HCT116 (cell line): ENCODE results near the gene AMTN. TPM values are rescaled to one million over a fixed set of nuclear protein-coding genes. Genes with fewer than 3 reads are reported as not detected.

ENCODE experiments used
- ATAC-seq: fragments of 200-7000 bp; cut with Tn5 transposase; 2 replicates; pipeline ENCODE4 v1.9.1; 2020; ENCODE audit warnings: mild to moderate bottlenecking, moderate library complexity
- BruUV-seq: library from RNA; stranded (reverse); fragments of 400-500 nt; replicated peaks from 2 replicates; lab custom pipeline; 2021; lab: Mats Ljungman, UMichigan
- CTCF ChIA-PET: fragments of 300-600 bp; sonication (Branson Sonifier 250); formaldehyde crosslinking; loops from one replicate; lab custom pipeline; 2021; ENCODE audit warnings: antibody characterized with exemption; lab: Charles Lee
- POLR2A ChIA-PET: fragments of 300-600, 350-600 bp; sonication (Branson Sonifier 250); formaldehyde crosslinking; loops from one replicate; lab custom pipeline; 2021; ENCODE audit warnings: antibody characterized with exemption; lab: Charles Lee
- RAD21 ChIA-PET, 2 experiments: fragments of 300-600 bp; sonication (Branson Sonifier 250); formaldehyde crosslinking; loops; one replicate each; lab custom pipeline; 2023; ENCODE audit warnings: low total read pairs in 2 of 2; ENCODE audit not compliant: uncharacterized antibody in 2 of 2, unreplicated experiment in 2 of 2, low non-redundant PET in 1 of 2; lab: Charles Lee
- DNase-seq: peaks from one replicate; pipeline ENCODE4 v3.0.0-alpha.2; 2010; ENCODE audit warnings: low read depth, low spot score
- H2AFZ ChIP-seq: fragments of 200-600 bp; shearing (Covaris generic), sonication (generic); 2 replicates; pipeline ENCODE4 v1.6.1; 2017; ENCODE audit warnings: low read depth, mixed run types, mixed read lengths, antibody characterized with exemption, low read length; ENCODE audit not compliant: poor library complexity, severe bottlenecking
- H3K27ac ChIP-seq: 2 replicates; pipeline ENCODE4 v1.5.1; 2012; ENCODE audit warnings: low read depth, low read length
- H3K27me3 ChIP-seq: fragments of 200-600 bp; sonication (generic); 2 replicates; pipeline ENCODE4 v1.6.1; 2016; ENCODE audit warnings: mixed run types, low read length, mixed read lengths; ENCODE audit not compliant: insufficient read depth
- H3K36me3 ChIP-seq, 2 experiments: fragments of 200-500 bp in 1 of 2; fragments of 200-600 bp in 1 of 2; sonication (Bioruptor generic) in 1 of 2; sonication (generic) in 1 of 2; 2 replicates each; pipeline versions ENCODE4 v1.5.1 to v1.6.1; 2014 to 2016; ENCODE audit warnings: low read length in 2 of 2, inconsistent platforms in 1 of 2, mixed read lengths in 1 of 2, mixed run types in 1 of 2; ENCODE audit not compliant: insufficient read depth in 2 of 2, control insufficient read depth in 1 of 2
- H3K4me1 ChIP-seq, 2 experiments: fragments of 200-600 bp in 1 of 2; sonication (generic) in 1 of 2; 2 replicates each; pipeline versions ENCODE4 v1.5.1 to v1.6.1; 2012 to 2017; ENCODE audit warnings: low read length in 2 of 2, inconsistent platforms in 1 of 2, mild to moderate bottlenecking in 1 of 2, mixed read lengths in 1 of 2, mixed run types in 1 of 2, moderate library complexity in 1 of 2; ENCODE audit not compliant: insufficient read depth in 2 of 2, control insufficient read depth in 1 of 2
- H3K4me2 ChIP-seq: fragments of 200-600 bp; sonication (generic); 2 replicates; pipeline ENCODE4 v1.6.1; 2017; ENCODE audit warnings: mixed run types, low read length, mixed read lengths
- H3K4me3 ChIP-seq, 2 experiments: fragments of 200-600 bp in 1 of 2; sonication (generic) in 1 of 2; replicated peaks in 1 of 2; 2 replicates each; pipeline ENCODE4 v1.5.1; 2011 to 2016; ENCODE audit warnings: low read length in 2 of 2, control low read depth in 1 of 2, low read depth in 1 of 2, mild to moderate bottlenecking in 1 of 2, mixed read lengths in 1 of 2, mixed run types in 1 of 2
- H3K79me2 ChIP-seq: fragments of 200-600 bp; sonication (generic); 2 replicates; pipeline ENCODE4 v1.6.1; 2017; ENCODE audit warnings: mild to moderate bottlenecking, mixed run types, low read length, moderate library complexity, mixed read lengths; ENCODE audit not compliant: insufficient read depth
- H3K9ac ChIP-seq: fragments of 200-600 bp; sonication (generic); 2 replicates; pipeline ENCODE4 v1.6.1; 2016; ENCODE audit warnings: low read length, mixed read lengths
- H3K9me2 ChIP-seq: fragments of 200-600 bp; sonication (generic), shearing (Covaris generic); 2 replicates; pipeline ENCODE4 v1.6.1; 2017; ENCODE audit warnings: mixed run types, mild to moderate bottlenecking, moderate library complexity; ENCODE audit not compliant: insufficient read depth
- H3K9me3 ChIP-seq, 2 experiments: fragments of 200-500 bp in 1 of 2; fragments of 200-600 bp in 1 of 2; sonication (Bioruptor generic) in 1 of 2; sonication (generic) in 1 of 2; 2 replicates each; pipeline ENCODE4 v1.6.1; 2014 to 2017; ENCODE audit warnings: low read length in 2 of 2, mixed read lengths in 2 of 2, inconsistent platforms in 1 of 2, low read depth in 1 of 2, mild to moderate bottlenecking in 1 of 2, mixed run types in 1 of 2, moderate library complexity in 1 of 2; ENCODE audit not compliant: control insufficient read depth in 1 of 2, insufficient read depth in 1 of 2
- H4K20me1 ChIP-seq: fragments of 200-600 bp; sonication (generic), shearing (Covaris generic); 2 replicates; pipeline ENCODE4 v1.6.1; 2017; ENCODE audit warnings: mixed run types, mild to moderate bottlenecking, moderate library complexity; ENCODE audit not compliant: insufficient read depth
- ATF3 ChIP-seq: IDR thresholded peaks from 2 replicates; pipeline ENCODE4 v1.6.1; 2012
- CEBPB ChIP-seq: IDR thresholded peaks from 2 replicates; pipeline ENCODE4 v1.6.1; 2012; ENCODE audit warnings: low read depth
- CTCF ChIP-seq, 3 experiments: fragments of 200-600 bp in 1 of 3; sonication (generic) in 1 of 3; IDR thresholded peaks in 2 of 3; conservative IDR thresholded peaks in 1 of 3; 2 replicates each; pipeline ENCODE4 v1.5.1; 2012 to 2017; ENCODE audit warnings: low read depth in 2 of 3, low read length in 2 of 3, antibody characterized with exemption in 1 of 3, borderline replicate concordance in 1 of 3, control low read depth in 1 of 3, mild to moderate bottlenecking in 1 of 3, mixed read lengths in 1 of 3, mixed run types in 1 of 3, moderate library complexity in 1 of 3; ENCODE audit not compliant: insufficient read depth in 1 of 3
- ELF1 ChIP-seq: IDR thresholded peaks from 2 replicates; pipeline ENCODE4 v1.6.1; 2012; ENCODE audit warnings: low read depth, borderline replicate concordance
- EZH2 ChIP-seq: fragments of 200-600 bp; sonication (generic); IDR thresholded peaks from 2 replicates; pipeline ENCODE4 v1.6.1; 2017; ENCODE audit warnings: antibody characterized with exemption, mixed run types
- EZH2phosphoT487 ChIP-seq: fragments of 200-600 bp; IDR thresholded peaks from 2 replicates; pipeline ENCODE4 v1.6.1; 2018; ENCODE audit warnings: antibody characterized with exemption, borderline replicate concordance
- FOSL1 ChIP-seq: IDR thresholded peaks from 2 replicates; pipeline ENCODE4 v1.6.1; 2012; ENCODE audit warnings: low read depth
- JUND ChIP-seq: IDR thresholded peaks from 2 replicates; pipeline ENCODE4 v1.6.1; 2012
- MAX ChIP-seq: IDR thresholded peaks from 2 replicates; pipeline ENCODE4 v1.6.1; 2012
- POLR2A ChIP-seq: IDR thresholded peaks from 2 replicates; pipeline ENCODE4 v1.7.0; 2011; ENCODE audit warnings: borderline replicate concordance; ENCODE audit not compliant: insufficient read depth, insufficient read length; ENCODE audit errors: extremely low read depth
- POLR2AphosphoS5 ChIP-seq: IDR thresholded peaks from 2 replicates; pipeline ENCODE4 v1.6.1; 2011; ENCODE audit warnings: mild to moderate bottlenecking, low read depth, low read length, moderate library complexity
- RAD21 ChIP-seq: IDR thresholded peaks from 2 replicates; pipeline ENCODE4 v1.6.1; 2012; ENCODE audit warnings: low read depth, mild to moderate bottlenecking
- REST ChIP-seq: IDR thresholded peaks from 2 replicates; pipeline ENCODE4 v1.6.1; 2012; ENCODE audit warnings: low read depth
- SIN3A ChIP-seq: IDR thresholded peaks from 2 replicates; pipeline ENCODE4 v1.6.1; 2012; ENCODE audit warnings: low read depth
- SP1 ChIP-seq: IDR thresholded peaks from 2 replicates; pipeline ENCODE4 v1.6.1; 2012; ENCODE audit warnings: low read depth
- SRF ChIP-seq: IDR thresholded peaks from 2 replicates; pipeline ENCODE4 v1.6.1; 2012; ENCODE audit warnings: low read depth
- TCF7L2 ChIP-seq: IDR thresholded peaks from 2 replicates; pipeline ENCODE4 v1.7.0; 2011; ENCODE audit warnings: borderline replicate concordance, inconsistent platforms; ENCODE audit not compliant: insufficient read depth, insufficient read length; ENCODE audit errors: extremely low read depth
- YY1 ChIP-seq: IDR thresholded peaks from 2 replicates; pipeline ENCODE4 v1.6.1; 2011; ENCODE audit warnings: low read length, low read depth, moderate library complexity, mild to moderate bottlenecking; ENCODE audit not compliant: insufficient replicate concordance; ENCODE audit errors: extremely low read depth
- ZFX ChIP-seq: fragments of 450-650 bp; IDR thresholded peaks from 2 replicates; pipeline ENCODE4 v1.6.1; 2017
- ZNF274 ChIP-seq: fragments of 200-500 bp; sonication (Bioruptor generic); IDR thresholded peaks from 2 replicates; pipeline ENCODE4 v1.6.1; 2014; ENCODE audit warnings: mild to moderate bottlenecking, low read depth, low read length, inconsistent platforms
- intact Hi-C: fragments of 100-400 bp; cut with micrococcal nuclease; formaldehyde crosslinking; loops from 2 replicates; pipeline ENCODE4 v1.10.0; 2022
- total RNA-seq: library from RNA; stranded (reverse); gene quantifications from one replicate; pipeline ENCODE4 v1.2.1, GENCODE V29; 2021; ENCODE audit not compliant: unreplicated experiment

AMTN gene
- total RNA-seq, 1 experiment from 2014 or later: not detected

- no peak for DNase-seq
- ChIA-PET CTCF (no interaction called here), RAD21 (no interaction called here), POLR2A (no interaction called here)
- intact Hi-C loops: no loop called here
- Histone ChIP-seq H2AFZ (peak overlapping the region; percentile 59), H3K79me2 (no peaks in the 10 kb centered on the region), H3K4me3 (no peak overlapping the region), H3K9me2 (no peaks in the 10 kb centered on the region), H3K9me3 (no peaks in the 10 kb centered on the region), H4K20me1 (no peaks in the 10 kb centered on the region), H3K4me1 (peaks cover 3 to 12% of the 10 kb centered on the region in 2 experiments; a peak in 3 of 4 replicates), H3K36me3 (no peaks in the 10 kb centered on the region), H3K9ac (no peak overlapping the region), H3K27ac (no peak overlapping the region), H3K27me3 (no peaks in the 10 kb centered on the region), H3K4me2 (peak overlapping the region; percentile 60)
- BruUV-seq: no TSS peak
- no peak for ATAC-seq
- TF ChIP-seq EZH2phosphoT487 (no peak), SRF (no peak), MAX (no peak), ELF1 (no peak), ATF3 (no peak), CTCF (IDR thresholded peaks at IDR 0.05 in 2 of 3, conservative IDR thresholded peaks at IDR 0.05 in 1 of 3; ENCODE audit: borderline replicate concordance in 1 of 3, insufficient read depth in 1 of 3, low read depth in 2 of 3, low read length in 2 of 3) (no peak), SIN3A (no peak), POLR2AphosphoS5 (no peak), FOSL1 (no peak), POLR2A (no peak), JUND (no peak), TCF7L2 (no peak), YY1 (no peak), ZNF274 (no peak), SP1 (no peak), RAD21 (no peak), CEBPB (no peak), EZH2 (no peak), ZFX (no peak), REST (no peak)
Observed at GRCh38 chr4:70522626-70523025, 4.3 kb downstream of the AMTN start.
